ENCODE data around the gene RBM47. TPM values are rescaled to one million over a fixed set of nuclear protein-coding genes. Genes with fewer than 3 reads are reported as not detected.
A peak's percentile ranks its signal among the peaks of the same experiment; 100 is the strongest.
"Not testable (repeated sequence)": the region's sequence is repeated elsewhere in the genome, so short reads cannot be mapped to it uniquely, and the experiment has no call there.

RBM47 gene
- total and polyA plus RNA-seq, 4 donors: 1.6 to 13.6 (median 4.0) TPM

DNA sequence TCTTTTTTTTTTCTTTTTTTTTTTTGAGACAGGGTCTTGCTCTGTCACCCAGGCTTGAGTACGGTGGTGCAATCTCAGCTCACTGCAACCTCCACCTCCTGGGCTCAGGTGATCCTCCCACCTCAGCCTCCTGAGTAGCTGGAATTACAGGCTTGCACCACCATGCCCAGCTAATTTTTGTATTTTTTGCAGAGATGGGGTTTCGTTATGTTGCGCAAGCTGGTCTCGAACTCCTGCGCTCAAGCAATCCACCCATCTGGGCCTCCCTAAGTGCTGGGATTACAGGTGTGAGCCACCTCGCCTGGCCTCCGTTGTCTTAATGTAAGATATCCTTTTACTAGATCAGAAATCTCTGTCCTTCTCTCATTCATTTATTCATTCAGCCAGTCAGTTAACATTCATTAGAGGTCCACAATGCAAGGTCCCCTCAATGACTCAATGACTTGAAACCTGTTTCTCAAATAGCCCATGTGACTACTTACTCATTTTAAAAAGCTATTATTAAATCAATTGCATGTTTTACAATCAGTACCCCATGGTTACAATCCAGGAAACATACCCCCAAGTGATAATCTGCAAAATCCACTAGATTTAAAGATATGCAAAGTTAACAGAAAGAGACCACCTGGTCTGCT lies 68.0 kb downstream of the RBM47 start:
- not testable (repeated sequence) for H3K36me3 ChIP-seq (ENCODE audit: control insufficient read depth, insufficient read depth, low read length); H3K4me3 ChIP-seq (ENCODE audit: low read depth, low read length); H3K27me3 ChIP-seq (ENCODE audit: control insufficient read depth, insufficient read depth, low read length); H3K9me3 ChIP-seq (ENCODE audit: control insufficient read depth, insufficient read depth, low read length); H3K27ac ChIP-seq (ENCODE audit: low read depth, low read length); DNase-seq (ENCODE audit: low read depth in 4 of 6, low spot score in 6 of 6); H3K4me1 ChIP-seq (ENCODE audit: control insufficient read depth, insufficient read depth, low read length)
- WGBS (ENCODE audit: insufficient coverage): 96% methylated on average over 4 of the region's 7 CpGs

DNA sequence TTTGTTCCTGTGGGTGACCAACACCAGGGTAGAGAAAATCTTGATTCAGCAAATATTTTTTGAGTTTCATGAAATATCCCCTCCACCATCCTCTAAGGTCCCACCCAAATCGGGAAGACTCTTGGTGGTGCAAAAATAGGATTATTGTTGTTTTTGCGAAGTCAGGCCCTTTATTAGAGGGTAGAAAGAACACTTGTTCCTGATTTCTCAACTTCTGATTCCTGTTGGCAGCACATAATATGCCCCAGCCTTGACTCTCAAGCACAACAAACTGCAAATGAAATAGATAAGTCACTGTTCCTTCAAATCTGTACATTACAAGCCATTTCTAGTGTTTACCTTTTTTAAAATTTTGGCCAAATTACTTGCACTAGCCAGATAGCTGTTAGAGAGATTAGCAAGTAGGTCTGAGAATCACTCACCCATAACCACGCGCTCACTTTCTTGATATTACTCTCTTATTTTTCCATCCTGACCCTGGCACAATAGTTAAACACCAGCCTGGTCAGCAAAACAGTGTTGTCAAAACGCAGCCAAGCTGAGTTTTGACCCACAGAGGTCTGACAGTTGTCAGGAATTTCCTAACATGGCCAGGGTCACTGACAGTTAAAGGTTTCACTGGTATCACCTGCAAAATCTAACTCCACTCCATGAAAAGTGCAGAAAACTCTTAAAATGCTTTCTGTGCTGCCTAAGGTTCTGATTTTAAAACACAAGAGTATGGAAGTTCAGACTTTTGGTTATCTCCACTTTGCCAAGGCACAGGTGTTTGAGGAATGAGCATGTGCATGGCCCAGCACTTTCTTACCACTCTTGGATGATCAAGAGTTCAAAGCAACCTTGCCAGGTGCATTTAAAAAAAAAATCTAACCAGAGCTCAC lies 69.8 kb downstream of the RBM47 start:
- H3K27ac ChIP-seq (ENCODE audit: low read depth, low read length): no peak overlapping the region
- WGBS (ENCODE audit: insufficient coverage): 82% methylated on average over 3 of the region's 5 CpGs
- DNase-seq (ENCODE audit: low read depth in 4 of 6, low spot score in 6 of 6): no peak
- H3K4me3 ChIP-seq (ENCODE audit: low read depth, low read length): no peak overlapping the region
- peaks cover 2% of the 10 kb centered on the region for H3K4me1 ChIP-seq (ENCODE audit: control insufficient read depth, insufficient read depth, low read length)
- no peaks in the 10 kb centered on the region for H3K9me3 ChIP-seq (ENCODE audit: control insufficient read depth, insufficient read depth, low read length)
- no peaks in the 10 kb centered on the region for H3K27me3 ChIP-seq (ENCODE audit: control insufficient read depth, insufficient read depth, low read length)
- H3K36me3 ChIP-seq (ENCODE audit: control insufficient read depth, insufficient read depth, low read length): no peaks in the 10 kb centered on the region

DNA sequence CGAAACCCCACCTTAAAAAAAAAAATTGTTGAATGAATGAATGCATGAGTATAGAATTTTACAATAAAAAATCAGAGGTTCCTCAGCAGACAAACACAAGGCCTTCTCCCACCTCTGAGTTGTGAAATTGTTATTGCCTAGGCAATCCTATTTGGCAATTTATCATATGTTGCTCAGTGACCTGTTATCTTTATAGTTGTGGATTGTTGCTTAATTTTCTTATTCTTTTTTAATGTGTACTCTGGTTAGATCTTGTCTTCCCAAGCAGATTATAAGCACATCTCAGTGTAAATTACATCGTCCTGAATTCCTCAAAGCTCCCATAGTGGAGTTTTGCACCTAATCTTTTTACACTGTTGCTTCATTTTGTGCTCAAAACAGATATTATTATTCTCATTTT lies 71.9 kb downstream of the RBM47 start:
- H3K9me3 ChIP-seq (ENCODE audit: control insufficient read depth, insufficient read depth, low read length): no peaks in the 10 kb centered on the region
- H3K4me1 ChIP-seq (ENCODE audit: control insufficient read depth, insufficient read depth, low read length): no peaks in the 10 kb centered on the region
- no peaks in the 10 kb centered on the region for H3K36me3 ChIP-seq (ENCODE audit: control insufficient read depth, insufficient read depth, low read length)
- DNase-seq (ENCODE audit: low read depth in 4 of 6, low spot score in 6 of 6): no peak
- no peak overlapping the region for H3K27ac ChIP-seq (ENCODE audit: low read depth, low read length)
- no peaks in the 10 kb centered on the region for H3K27me3 ChIP-seq (ENCODE audit: control insufficient read depth, insufficient read depth, low read length)
- no CpG with 5 or more reads among the region's 2 CpGs for WGBS (ENCODE audit: insufficient coverage)
- no peak overlapping the region for H3K4me3 ChIP-seq (ENCODE audit: low read depth, low read length)

DNA sequence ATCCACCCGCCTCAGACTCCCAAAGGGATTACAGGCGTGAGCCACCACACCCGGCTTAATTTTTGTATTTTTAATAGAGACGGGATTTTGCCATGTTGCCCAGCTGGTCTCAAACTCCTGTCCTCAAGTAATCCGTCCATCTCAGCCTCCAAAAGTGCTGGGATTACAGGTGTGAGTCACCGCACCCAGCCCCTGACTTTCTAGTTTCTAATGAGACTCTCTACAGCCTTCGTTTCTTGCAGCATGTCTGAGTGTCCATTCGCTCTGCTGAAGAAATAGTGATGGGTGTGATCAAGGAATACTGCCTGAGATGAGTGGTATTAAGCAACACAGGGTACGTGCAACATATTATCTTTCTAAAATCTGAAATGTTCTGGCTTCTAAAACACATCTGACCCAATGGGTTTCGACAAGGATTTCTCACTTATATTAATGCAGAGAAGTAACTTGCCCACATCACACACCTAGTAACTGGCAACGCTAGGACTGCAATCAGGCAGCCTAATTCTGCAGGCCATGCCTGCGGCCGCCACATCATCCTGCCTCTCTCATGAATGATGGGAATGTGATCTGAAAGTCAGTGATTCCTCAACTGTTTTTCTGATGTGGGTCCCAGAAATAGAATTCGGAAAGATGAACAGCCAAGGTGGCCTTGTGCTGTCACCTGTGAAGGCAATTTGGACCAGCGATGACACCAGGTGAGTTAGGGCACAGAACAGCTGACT lies 74.3 kb downstream of the RBM47 start:
- Histone ChIP-seq H3K27me3 (ENCODE audit: control insufficient read depth, insufficient read depth, low read length) (no peaks in the 10 kb centered on the region), H3K9me3 (ENCODE audit: control insufficient read depth, insufficient read depth, low read length) (no peaks in the 10 kb centered on the region), H3K27ac (ENCODE audit: low read depth, low read length) (no peak overlapping the region), H3K4me1 (ENCODE audit: control insufficient read depth, insufficient read depth, low read length) (no peaks in the 10 kb centered on the region), H3K4me3 (ENCODE audit: low read depth, low read length) (no peak overlapping the region), H3K36me3 (ENCODE audit: control insufficient read depth, insufficient read depth, low read length) (no peaks in the 10 kb centered on the region)
- WGBS (ENCODE audit: insufficient coverage): 95% methylated on average over 10 of the region's 15 CpGs
- no peak for DNase-seq (ENCODE audit: low read depth in 4 of 6, low spot score in 6 of 6)

DNA sequence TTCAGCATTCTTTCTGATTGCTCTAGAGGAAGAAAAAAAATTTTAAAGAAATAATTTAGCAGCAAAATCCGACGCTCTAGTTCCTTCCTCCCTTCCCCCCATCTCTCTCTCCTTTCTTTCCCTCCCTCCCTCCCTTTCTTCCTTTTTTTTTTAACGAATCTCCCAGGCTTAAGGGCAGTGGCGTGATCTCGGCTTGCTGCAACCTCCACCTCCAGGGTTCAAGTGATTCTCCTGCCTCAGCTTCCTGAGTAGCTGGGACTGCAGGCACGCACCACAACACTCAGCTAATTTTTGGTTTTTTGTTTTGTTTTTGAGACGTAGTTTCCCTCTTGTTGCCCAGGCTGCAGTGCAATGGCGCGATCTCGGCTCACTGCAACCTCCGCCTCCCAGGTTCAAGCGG lies 75.0 kb downstream of the RBM47 start:
- 87% methylated on average over 8 of the region's 12 CpGs for WGBS (ENCODE audit: insufficient coverage)
- not testable (repeated sequence) for H3K4me3 ChIP-seq (ENCODE audit: low read depth, low read length); H3K9me3 ChIP-seq (ENCODE audit: control insufficient read depth, insufficient read depth, low read length); H3K4me1 ChIP-seq (ENCODE audit: control insufficient read depth, insufficient read depth, low read length); DNase-seq (ENCODE audit: low read depth in 4 of 6, low spot score in 6 of 6); H3K36me3 ChIP-seq (ENCODE audit: control insufficient read depth, insufficient read depth, low read length); H3K27ac ChIP-seq (ENCODE audit: low read depth, low read length); H3K27me3 ChIP-seq (ENCODE audit: control insufficient read depth, insufficient read depth, low read length)

DNA sequence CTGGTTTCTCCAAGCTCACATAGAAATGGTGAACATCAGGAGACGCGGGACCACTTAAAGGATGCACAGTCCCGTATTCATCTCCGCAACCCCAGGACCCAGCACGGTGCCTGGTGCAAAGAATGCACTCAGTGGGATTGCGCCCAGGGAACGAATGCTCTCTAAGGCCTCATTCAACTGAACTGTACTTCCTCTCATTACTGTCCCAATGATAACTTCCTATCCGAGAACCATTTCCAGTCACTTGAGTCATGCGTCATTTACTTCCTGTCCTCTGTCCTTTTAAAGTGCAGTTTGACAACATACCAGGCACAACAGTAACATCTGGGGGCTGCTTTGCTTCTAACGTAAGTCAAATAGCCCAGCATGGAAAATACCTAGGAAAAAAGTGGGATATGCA lies 75.7 kb downstream of the RBM47 start:
- H3K27me3 ChIP-seq (ENCODE audit: control insufficient read depth, insufficient read depth, low read length): no peaks in the 10 kb centered on the region
- no peak overlapping the region for H3K4me3 ChIP-seq (ENCODE audit: low read depth, low read length)
- no peak overlapping the region for H3K27ac ChIP-seq (ENCODE audit: low read depth, low read length)
- no peaks in the 10 kb centered on the region for H3K9me3 ChIP-seq (ENCODE audit: control insufficient read depth, insufficient read depth, low read length)
- no peaks in the 10 kb centered on the region for H3K36me3 ChIP-seq (ENCODE audit: control insufficient read depth, insufficient read depth, low read length)
- no peaks in the 10 kb centered on the region for H3K4me1 ChIP-seq (ENCODE audit: control insufficient read depth, insufficient read depth, low read length)
- 78% methylated on average over 9 of the region's 10 CpGs for WGBS (ENCODE audit: insufficient coverage)
- no peak for DNase-seq (ENCODE audit: low read depth in 4 of 6, low spot score in 6 of 6)

DNA sequence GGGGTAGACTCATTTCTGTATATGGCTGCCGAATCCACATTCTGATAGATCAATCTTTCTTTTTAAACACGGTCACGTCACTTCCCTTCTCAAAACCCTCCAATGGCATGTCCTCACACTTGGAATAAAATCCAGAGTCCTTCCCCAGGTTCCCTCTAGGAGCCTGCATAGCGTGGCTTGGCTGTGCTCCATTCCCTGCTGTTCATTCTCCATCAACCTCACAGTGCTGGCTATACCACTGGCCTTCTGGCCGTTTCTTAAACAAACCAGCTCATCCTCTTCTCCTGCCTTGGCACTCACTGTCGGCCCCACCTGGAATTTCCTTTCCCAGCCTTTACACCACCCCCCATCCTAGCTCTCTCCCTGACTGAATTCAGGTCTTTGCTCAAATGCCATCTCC lies 77.1 kb downstream of the RBM47 start:
- Histone ChIP-seq H3K4me1 (ENCODE audit: control insufficient read depth, insufficient read depth, low read length) (no peaks in the 10 kb centered on the region), H3K27ac (ENCODE audit: low read depth, low read length) (no peak overlapping the region), H3K4me3 (ENCODE audit: low read depth, low read length) (no peak overlapping the region), H3K27me3 (ENCODE audit: control insufficient read depth, insufficient read depth, low read length) (no peaks in the 10 kb centered on the region), H3K9me3 (ENCODE audit: control insufficient read depth, insufficient read depth, low read length) (no peaks in the 10 kb centered on the region), H3K36me3 (ENCODE audit: control insufficient read depth, insufficient read depth, low read length) (no peaks in the 10 kb centered on the region)
- WGBS (ENCODE audit: insufficient coverage): 68% methylated on average over 6 of the region's 6 CpGs
- DNase-seq (ENCODE audit: low read depth in 4 of 6, low spot score in 6 of 6): no peak

DNA sequence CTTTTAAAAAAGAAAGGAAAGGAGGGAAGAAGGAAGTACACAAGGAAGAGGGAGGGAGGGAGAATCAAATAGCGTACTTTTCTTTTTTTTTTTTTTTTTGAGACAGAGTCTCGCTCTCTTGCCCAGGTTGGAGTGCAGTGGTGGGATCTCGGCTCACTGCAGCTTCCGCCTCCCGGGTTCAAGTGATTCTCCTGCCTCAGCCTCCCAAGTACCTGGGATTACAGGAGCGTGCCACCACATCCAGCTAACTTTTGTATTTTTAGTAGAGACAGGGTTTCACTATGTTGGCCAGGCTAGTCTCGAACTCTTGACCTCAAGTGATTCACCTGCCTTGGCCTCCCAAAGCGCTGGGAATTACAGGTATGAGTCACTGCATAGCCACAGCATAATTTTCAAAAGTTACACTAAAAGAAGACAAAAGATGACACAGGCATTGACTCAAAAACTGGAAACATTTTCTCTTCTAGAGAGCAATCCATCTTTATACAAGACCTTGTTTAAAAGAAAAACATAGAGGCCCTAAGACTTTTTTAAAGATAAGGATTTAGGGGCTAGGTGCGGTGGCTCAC lies 78.0 kb downstream of the RBM47 start:
- not testable (repeated sequence) for DNase-seq (ENCODE audit: low read depth in 4 of 6, low spot score in 6 of 6); H3K4me1 ChIP-seq (ENCODE audit: control insufficient read depth, insufficient read depth, low read length)

DNA sequence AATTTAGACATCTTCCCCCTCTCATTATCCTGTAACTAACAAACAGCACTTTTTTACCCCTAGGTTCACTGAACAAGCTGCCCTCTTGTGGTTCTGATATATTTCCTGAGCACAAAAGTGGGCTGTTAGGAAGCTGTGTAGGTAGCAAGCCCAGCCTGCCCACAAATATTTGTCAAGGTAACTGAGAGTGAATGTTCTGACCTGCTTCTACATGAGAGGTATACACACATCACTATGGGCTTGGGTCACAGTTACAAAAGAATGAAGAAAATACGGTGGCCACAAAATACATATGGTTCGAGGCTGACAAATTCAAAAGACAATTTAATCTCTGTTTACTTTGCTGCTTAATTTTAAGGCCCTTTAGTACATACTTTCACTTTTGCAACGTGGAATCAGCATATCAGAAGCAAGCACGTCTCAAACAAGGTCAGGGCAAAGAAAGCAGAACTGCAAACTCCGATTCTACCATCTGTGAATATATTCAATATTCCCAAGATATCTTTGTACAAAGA lies 78.7 kb downstream of the RBM47 start:
- Histone ChIP-seq H3K36me3 (ENCODE audit: control insufficient read depth, insufficient read depth, low read length) (no peaks in the 10 kb centered on the region), H3K4me3 (ENCODE audit: low read depth, low read length) (no peak overlapping the region), H3K4me1 (ENCODE audit: control insufficient read depth, insufficient read depth, low read length) (no peaks in the 10 kb centered on the region), H3K27me3 (ENCODE audit: control insufficient read depth, insufficient read depth, low read length) (no peaks in the 10 kb centered on the region), H3K9me3 (ENCODE audit: control insufficient read depth, insufficient read depth, low read length) (no peaks in the 10 kb centered on the region), H3K27ac (ENCODE audit: low read depth, low read length) (peak overlapping the region; percentile 15)
- WGBS (ENCODE audit: insufficient coverage): 67% methylated on average over 2 of the region's 5 CpGs
- peak in 2 of 6 donors; percentile 18 to 21 for DNase-seq (ENCODE audit: low read depth in 4 of 6, low spot score in 6 of 6)

More for the DNA sequence above, 78.0 kb downstream of the RBM47 start:
- H3K9me3 ChIP-seq (ENCODE audit: control insufficient read depth, insufficient read depth, low read length); H3K36me3 ChIP-seq (ENCODE audit: control insufficient read depth, insufficient read depth, low read length); H3K4me3 ChIP-seq (ENCODE audit: low read depth, low read length); H3K27me3 ChIP-seq (ENCODE audit: control insufficient read depth, insufficient read depth, low read length); H3K27ac ChIP-seq (ENCODE audit: low read depth, low read length): not testable (repeated sequence)
- WGBS (ENCODE audit: insufficient coverage): 100% methylated on average over 1 of the region's 9 CpGs

Measured in spinal cord (tissue), 10 donors.